H1 (cell line): ENCODE measurements around the gene TYR. TPM values are rescaled to one million over a fixed set of nuclear protein-coding genes. Genes with fewer than 3 reads are reported as not detected.

Source experiments
- polyA plus RNA-seq, 7 experiments: library from polyadenylated mRNA; depleted of rRNA in 3 of 7; stranded (reverse) in 5 of 7; unstranded in 2 of 7; fragments of >200 nt in 5 of 7; fragments of 200-250 nt in 2 of 7; gene quantifications; 1 replicate in 5 of 7; 2 replicates in 1 of 7; 4 replicates in 1 of 7; pipeline versions ENCODE4 v1.2.1 to v1.2.3, GENCODE V29; 2011 to 2013; ENCODE audit warnings: missing spikeins in 2 of 7, mixed read lengths in 2 of 7
- total RNA-seq: library from RNA; stranded (reverse); fragmentation: NEBNext Ultra II Directional; extraction: Animal tissue kit (Norgen Biotek cat#: 25700); gene quantifications from 2 replicates; pipeline ENCODE4 v1.2.1, GENCODE V29; 2021
- TF ChIP-seq, protein P1 (sequence below): fragments of 300-600 bp; sonication (generic); IDR thresholded peaks from 2 replicates; pipeline ENCODE4 v1.7.1; 2012; ENCODE audit warnings: low read length, moderate library complexity, mild to moderate bottlenecking, inconsistent platforms; ENCODE audit not compliant: insufficient replicate concordance

Gene TYR
- total and polyA plus RNA-seq, 2 of the 8 experiments (the other 6 are each of a cell fraction or from before 2014, with no cell fraction given) = not detected

DNA sequence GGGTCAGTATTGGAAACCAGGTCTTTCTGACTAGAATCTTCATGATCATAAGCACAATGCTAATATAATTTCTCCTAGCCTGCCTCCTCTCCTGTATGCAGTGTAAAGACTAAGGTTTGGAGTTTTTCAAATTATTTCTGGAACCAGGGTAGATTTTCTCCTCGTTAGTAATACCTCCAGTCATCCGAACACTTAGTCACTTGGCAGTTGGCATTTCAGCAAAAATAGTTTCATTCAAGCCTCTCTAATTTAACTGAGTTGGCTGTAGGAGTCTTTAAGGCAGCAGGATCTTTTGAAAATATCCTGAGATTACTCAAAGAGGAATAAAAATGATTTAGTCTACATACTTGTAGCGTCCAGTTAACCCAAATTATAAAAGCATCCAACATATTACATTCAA is 6.3 kb downstream of the TYR start (continued):
- TF ChIP-seq, protein P1, sequence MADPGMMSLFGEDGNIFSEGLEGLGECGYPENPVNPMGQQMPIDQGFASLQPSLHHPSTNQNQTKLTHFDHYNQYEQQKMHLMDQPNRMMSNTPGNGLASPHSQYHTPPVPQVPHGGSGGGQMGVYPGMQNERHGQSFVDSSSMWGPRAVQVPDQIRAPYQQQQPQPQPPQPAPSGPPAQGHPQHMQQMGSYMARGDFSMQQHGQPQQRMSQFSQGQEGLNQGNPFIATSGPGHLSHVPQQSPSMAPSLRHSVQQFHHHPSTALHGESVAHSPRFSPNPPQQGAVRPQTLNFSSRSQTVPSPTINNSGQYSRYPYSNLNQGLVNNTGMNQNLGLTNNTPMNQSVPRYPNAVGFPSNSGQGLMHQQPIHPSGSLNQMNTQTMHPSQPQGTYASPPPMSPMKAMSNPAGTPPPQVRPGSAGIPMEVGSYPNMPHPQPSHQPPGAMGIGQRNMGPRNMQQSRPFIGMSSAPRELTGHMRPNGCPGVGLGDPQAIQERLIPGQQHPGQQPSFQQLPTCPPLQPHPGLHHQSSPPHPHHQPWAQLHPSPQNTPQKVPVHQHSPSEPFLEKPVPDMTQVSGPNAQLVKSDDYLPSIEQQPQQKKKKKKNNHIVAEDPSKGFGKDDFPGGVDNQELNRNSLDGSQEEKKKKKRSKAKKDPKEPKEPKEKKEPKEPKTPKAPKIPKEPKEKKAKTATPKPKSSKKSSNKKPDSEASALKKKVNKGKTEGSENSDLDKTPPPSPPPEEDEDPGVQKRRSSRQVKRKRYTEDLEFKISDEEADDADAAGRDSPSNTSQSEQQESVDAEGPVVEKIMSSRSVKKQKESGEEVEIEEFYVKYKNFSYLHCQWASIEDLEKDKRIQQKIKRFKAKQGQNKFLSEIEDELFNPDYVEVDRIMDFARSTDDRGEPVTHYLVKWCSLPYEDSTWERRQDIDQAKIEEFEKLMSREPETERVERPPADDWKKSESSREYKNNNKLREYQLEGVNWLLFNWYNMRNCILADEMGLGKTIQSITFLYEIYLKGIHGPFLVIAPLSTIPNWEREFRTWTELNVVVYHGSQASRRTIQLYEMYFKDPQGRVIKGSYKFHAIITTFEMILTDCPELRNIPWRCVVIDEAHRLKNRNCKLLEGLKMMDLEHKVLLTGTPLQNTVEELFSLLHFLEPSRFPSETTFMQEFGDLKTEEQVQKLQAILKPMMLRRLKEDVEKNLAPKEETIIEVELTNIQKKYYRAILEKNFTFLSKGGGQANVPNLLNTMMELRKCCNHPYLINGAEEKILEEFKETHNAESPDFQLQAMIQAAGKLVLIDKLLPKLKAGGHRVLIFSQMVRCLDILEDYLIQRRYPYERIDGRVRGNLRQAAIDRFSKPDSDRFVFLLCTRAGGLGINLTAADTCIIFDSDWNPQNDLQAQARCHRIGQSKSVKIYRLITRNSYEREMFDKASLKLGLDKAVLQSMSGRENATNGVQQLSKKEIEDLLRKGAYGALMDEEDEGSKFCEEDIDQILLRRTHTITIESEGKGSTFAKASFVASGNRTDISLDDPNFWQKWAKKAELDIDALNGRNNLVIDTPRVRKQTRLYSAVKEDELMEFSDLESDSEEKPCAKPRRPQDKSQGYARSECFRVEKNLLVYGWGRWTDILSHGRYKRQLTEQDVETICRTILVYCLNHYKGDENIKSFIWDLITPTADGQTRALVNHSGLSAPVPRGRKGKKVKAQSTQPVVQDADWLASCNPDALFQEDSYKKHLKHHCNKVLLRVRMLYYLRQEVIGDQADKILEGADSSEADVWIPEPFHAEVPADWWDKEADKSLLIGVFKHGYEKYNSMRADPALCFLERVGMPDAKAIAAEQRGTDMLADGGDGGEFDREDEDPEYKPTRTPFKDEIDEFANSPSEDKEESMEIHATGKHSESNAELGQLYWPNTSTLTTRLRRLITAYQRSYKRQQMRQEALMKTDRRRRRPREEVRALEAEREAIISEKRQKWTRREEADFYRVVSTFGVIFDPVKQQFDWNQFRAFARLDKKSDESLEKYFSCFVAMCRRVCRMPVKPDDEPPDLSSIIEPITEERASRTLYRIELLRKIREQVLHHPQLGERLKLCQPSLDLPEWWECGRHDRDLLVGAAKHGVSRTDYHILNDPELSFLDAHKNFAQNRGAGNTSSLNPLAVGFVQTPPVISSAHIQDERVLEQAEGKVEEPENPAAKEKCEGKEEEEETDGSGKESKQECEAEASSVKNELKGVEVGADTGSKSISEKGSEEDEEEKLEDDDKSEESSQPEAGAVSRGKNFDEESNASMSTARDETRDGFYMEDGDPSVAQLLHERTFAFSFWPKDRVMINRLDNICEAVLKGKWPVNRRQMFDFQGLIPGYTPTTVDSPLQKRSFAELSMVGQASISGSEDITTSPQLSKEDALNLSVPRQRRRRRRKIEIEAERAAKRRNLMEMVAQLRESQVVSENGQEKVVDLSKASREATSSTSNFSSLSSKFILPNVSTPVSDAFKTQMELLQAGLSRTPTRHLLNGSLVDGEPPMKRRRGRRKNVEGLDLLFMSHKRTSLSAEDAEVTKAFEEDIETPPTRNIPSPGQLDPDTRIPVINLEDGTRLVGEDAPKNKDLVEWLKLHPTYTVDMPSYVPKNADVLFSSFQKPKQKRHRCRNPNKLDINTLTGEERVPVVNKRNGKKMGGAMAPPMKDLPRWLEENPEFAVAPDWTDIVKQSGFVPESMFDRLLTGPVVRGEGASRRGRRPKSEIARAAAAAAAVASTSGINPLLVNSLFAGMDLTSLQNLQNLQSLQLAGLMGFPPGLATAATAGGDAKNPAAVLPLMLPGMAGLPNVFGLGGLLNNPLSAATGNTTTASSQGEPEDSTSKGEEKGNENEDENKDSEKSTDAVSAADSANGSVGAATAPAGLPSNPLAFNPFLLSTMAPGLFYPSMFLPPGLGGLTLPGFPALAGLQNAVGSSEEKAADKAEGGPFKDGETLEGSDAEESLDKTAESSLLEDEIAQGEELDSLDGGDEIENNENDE = no peak
- TF ChIP-seq, all 59 proteins: peak for 0
